Nephron progenitor cell (in vitro differentiated cells): ENCODE results near the gene LAMA2.

Experiments
- DNase-seq: peaks from one replicate; pipeline ENCODE4 v3.0.0; 2021
- H3K27ac Mint-ChIP-seq: 2 replicates; pipeline ENCODE4 v1.8.0; 2021; ENCODE audit warnings: mild to moderate bottlenecking, moderate library complexity, mixed read lengths
- H3K27me3 Mint-ChIP-seq: 2 replicates; pipeline ENCODE4 v1.8.0; 2021; ENCODE audit warnings: mild to moderate bottlenecking, low read depth, mixed read lengths; ENCODE audit not compliant: poor library complexity
- H3K36me3 Mint-ChIP-seq: 2 replicates; pipeline ENCODE4 v1.8.0; 2021; ENCODE audit warnings: low read depth, mixed read lengths
- H3K4me1 Mint-ChIP-seq: 2 replicates; pipeline ENCODE4 v1.8.0; 2021; ENCODE audit warnings: mixed read lengths
- H3K4me3 Mint-ChIP-seq: 2 replicates; pipeline ENCODE4 v1.8.0; 2021; ENCODE audit warnings: mild to moderate bottlenecking, moderate library complexity, mixed read lengths
- H3K9me3 Mint-ChIP-seq: 2 replicates; pipeline ENCODE4 v1.8.0; 2021; ENCODE audit warnings: mild to moderate bottlenecking, moderate library complexity, mixed read lengths
- TF ChIP-seq, protein P1 (sequence below): fragments of 200-600 bp; sonication (generic); IDR thresholded peaks from 2 replicates; pipeline ENCODE4 v1.5.0; 2021; ENCODE audit warnings: antibody characterized with exemption

Gene LAMA2

GRCh38 chr6:129105035-129105434 is 222.1 kb downstream of the LAMA2 start:
- TF ChIP-seq, protein P1, sequence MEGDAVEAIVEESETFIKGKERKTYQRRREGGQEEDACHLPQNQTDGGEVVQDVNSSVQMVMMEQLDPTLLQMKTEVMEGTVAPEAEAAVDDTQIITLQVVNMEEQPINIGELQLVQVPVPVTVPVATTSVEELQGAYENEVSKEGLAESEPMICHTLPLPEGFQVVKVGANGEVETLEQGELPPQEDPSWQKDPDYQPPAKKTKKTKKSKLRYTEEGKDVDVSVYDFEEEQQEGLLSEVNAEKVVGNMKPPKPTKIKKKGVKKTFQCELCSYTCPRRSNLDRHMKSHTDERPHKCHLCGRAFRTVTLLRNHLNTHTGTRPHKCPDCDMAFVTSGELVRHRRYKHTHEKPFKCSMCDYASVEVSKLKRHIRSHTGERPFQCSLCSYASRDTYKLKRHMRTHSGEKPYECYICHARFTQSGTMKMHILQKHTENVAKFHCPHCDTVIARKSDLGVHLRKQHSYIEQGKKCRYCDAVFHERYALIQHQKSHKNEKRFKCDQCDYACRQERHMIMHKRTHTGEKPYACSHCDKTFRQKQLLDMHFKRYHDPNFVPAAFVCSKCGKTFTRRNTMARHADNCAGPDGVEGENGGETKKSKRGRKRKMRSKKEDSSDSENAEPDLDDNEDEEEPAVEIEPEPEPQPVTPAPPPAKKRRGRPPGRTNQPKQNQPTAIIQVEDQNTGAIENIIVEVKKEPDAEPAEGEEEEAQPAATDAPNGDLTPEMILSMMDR = no peak
- DNase-seq = no peak
- H3K4me3 Mint-ChIP-seq = no peak overlapping the region
- no peaks in the 10 kb centered on the region for H3K36me3 Mint-ChIP-seq
- no peak overlapping the region for H3K27ac Mint-ChIP-seq
- H3K9me3 Mint-ChIP-seq = no peaks in the 10 kb centered on the region
- no peaks in the 10 kb centered on the region for H3K4me1 Mint-ChIP-seq
- no peaks in the 10 kb centered on the region for H3K27me3 Mint-ChIP-seq

DNA sequence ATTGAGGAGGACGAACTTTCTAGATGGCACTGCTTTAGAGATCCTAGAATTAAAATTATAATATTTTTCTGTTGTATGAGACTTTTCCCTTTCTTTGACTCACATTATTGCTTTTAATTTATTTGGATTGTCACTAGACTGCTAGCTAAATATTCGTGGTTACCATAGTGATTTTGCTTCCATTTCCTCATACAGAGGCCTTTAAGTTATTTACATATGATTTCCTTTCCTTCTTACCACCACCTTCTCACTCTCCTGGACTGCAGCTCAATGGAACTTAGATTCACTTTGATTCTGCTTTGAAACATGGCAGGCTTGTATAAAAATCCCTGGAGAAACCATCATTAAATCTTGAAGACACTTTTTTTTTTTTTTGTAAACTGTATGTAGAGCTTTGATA is 222.9 kb downstream of the LAMA2 start:
- Mint-ChIP-seq H3K4me1 (no peaks in the 10 kb centered on the region), H3K4me3 (no peak overlapping the region), H3K36me3 (no peaks in the 10 kb centered on the region), H3K27me3 (no peaks in the 10 kb centered on the region), H3K27ac (no peak overlapping the region), H3K9me3 (no peaks in the 10 kb centered on the region)
- TF ChIP-seq, protein P1 = no peak
- no peak for DNase-seq

- H3K9me3 Mint-ChIP-seq = no peaks in the 10 kb centered on the region
- H3K36me3 Mint-ChIP-seq = no peaks in the 10 kb centered on the region
- H3K4me1 Mint-ChIP-seq = no peaks in the 10 kb centered on the region
- TF ChIP-seq, protein P1 = no peak
- H3K27ac Mint-ChIP-seq = no peak overlapping the region
- no peaks in the 10 kb centered on the region for H3K27me3 Mint-ChIP-seq
- DNase-seq = no peak
- H3K4me3 Mint-ChIP-seq = no peak overlapping the region
Observed at GRCh38 chr6:129108337-129108736, 225.4 kb downstream of the LAMA2 start.

DNA sequence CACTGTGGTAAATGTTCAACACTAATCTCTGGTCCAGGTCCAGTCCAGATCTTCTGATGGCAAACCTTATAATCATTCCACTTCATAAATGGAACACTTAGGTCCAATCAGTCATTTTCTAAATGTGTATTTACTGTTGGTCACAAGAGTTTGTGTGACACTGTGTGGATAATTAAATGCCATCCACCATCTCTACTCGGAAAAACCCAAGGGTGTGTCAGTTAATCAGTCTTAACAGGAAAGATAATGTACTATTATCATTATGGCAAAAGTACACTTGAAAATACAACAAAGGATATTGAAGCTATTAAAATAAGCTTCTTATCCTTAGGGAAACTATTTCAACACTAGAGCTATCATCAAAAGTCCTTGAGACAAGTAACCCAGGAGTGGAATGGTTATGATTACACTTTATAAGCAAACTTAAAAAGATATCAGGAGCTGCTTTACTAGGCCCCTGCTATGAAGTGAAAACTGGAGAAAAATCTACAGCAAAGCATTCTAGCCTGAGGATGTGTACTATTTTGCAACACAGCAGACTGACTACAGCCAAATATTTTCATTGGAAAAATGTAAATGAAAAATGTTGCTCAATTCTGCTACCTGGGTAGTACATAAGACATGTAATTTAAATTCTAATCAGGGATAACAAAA is 227.9 kb downstream of the LAMA2 start:
- no peaks in the 10 kb centered on the region for H3K36me3 Mint-ChIP-seq
- no peak overlapping the region for H3K4me3 Mint-ChIP-seq
- no peaks in the 10 kb centered on the region for H3K27me3 Mint-ChIP-seq
- no peak for DNase-seq
- no peaks in the 10 kb centered on the region for H3K4me1 Mint-ChIP-seq
- H3K9me3 Mint-ChIP-seq = no peaks in the 10 kb centered on the region
- H3K27ac Mint-ChIP-seq = no peak overlapping the region
- TF ChIP-seq, protein P1 = no peak

DNA sequence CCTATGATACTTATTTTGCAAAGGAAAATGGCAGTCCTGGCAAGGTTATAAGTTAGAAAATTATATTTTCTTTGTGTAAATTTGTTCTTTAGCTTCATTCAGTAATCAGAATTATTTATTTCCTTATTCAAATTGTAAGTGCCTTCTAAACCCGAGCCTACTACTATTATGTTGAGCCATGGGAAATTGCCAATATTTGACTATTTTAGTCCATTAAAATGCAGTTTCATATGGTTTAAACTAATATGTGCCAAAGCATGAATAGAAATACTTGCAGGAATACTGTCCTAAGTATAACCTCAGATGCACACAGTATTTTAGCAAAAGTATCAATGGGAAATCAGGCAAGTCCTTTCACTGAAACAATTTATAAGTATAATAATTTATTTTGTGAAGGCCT is 228.4 kb downstream of the LAMA2 start:
- H3K27ac Mint-ChIP-seq = no peak overlapping the region
- no peaks in the 10 kb centered on the region for H3K36me3 Mint-ChIP-seq
- H3K4me1 Mint-ChIP-seq = no peaks in the 10 kb centered on the region
- TF ChIP-seq, protein P1 = no peak
- H3K4me3 Mint-ChIP-seq = no peak overlapping the region
- no peaks in the 10 kb centered on the region for H3K27me3 Mint-ChIP-seq
- DNase-seq = no peak
- no peaks in the 10 kb centered on the region for H3K9me3 Mint-ChIP-seq

- Mint-ChIP-seq H3K9me3 (no peaks in the 10 kb centered on the region), H3K27ac (no peak overlapping the region), H3K4me3 (no peak overlapping the region), H3K4me1 (no peaks in the 10 kb centered on the region), H3K36me3 (no peaks in the 10 kb centered on the region), H3K27me3 (no peaks in the 10 kb centered on the region)
- TF ChIP-seq, protein P1 = no peak
- no peak for DNase-seq
Observed at GRCh38 chr6:129111853-129112252, 228.9 kb downstream of the LAMA2 start.
